CD8-positive, alpha-beta memory T cell (primary cell): ENCODE data around the gene PPOX. TPM values are rescaled to one million over a fixed set of nuclear protein-coding genes. Genes with fewer than 3 reads are reported as not detected.

Source experiments
- CTCF ChIA-PET: fragments of 350-600 bp; sonication (Branson Sonifier 250); formaldehyde crosslinking; loops from one replicate; lab custom pipeline; 2021; ENCODE audit warnings: antibody characterized with exemption; lab: Charles Lee
- POLR2A ChIA-PET: fragments of 350-600 bp; sonication (Branson Sonifier 250); formaldehyde crosslinking; loops from one replicate; lab custom pipeline; 2021; ENCODE audit warnings: antibody characterized with exemption; lab: Charles Lee
- DNase-seq, 5 donors: peaks; one replicate each; pipeline versions ENCODE4 v3.0.0 to v3.0.0-alpha.2; 2020 to 2022; ENCODE audit warnings: mixed read lengths in 1 of 5
- H3K27ac ChIP-seq: one replicate; pipeline ENCODE4 v1.7.0; 2013; ENCODE audit warnings: low read depth, mild to moderate bottlenecking, low read length, moderate library complexity
- H3K27me3 ChIP-seq: 2 replicates; pipeline ENCODE4 v1.7.0; 2013; ENCODE audit warnings: low read length, mild to moderate bottlenecking; ENCODE audit not compliant: insufficient read depth, poor library complexity, severe bottlenecking
- H3K36me3 ChIP-seq: 2 replicates; pipeline ENCODE4 v1.7.0; 2013; ENCODE audit warnings: mild to moderate bottlenecking, low read length, moderate library complexity; ENCODE audit not compliant: insufficient read depth
- H3K4me1 ChIP-seq: 2 replicates; pipeline ENCODE4 v1.7.0; 2013; ENCODE audit warnings: mild to moderate bottlenecking, low read length, moderate library complexity; ENCODE audit not compliant: insufficient read depth
- H3K4me3 ChIP-seq: 2 replicates; pipeline ENCODE4 v1.7.0; 2013; ENCODE audit warnings: mild to moderate bottlenecking, low read length
- H3K9me3 ChIP-seq: 2 replicates; pipeline ENCODE4 v1.7.0; 2013; ENCODE audit warnings: mild to moderate bottlenecking, low read length
- H3K27ac Mint-ChIP-seq, 8 donors: one replicate each; pipeline ENCODE4 v1.8.0; 2020 to 2021; ENCODE audit warnings: mixed read lengths in 8 of 8, mild to moderate bottlenecking in 6 of 8, inconsistent platforms in 3 of 8, moderate library complexity in 3 of 8
- H3K27me3 Mint-ChIP-seq, 2 donors: one replicate each; pipeline ENCODE4 v1.8.0; 2020 to 2021; ENCODE audit warnings: mixed read lengths in 2 of 2, mild to moderate bottlenecking in 1 of 2, moderate library complexity in 1 of 2
- H3K36me3 Mint-ChIP-seq, 3 donors: one replicate each; pipeline ENCODE4 v1.8.0; 2020 to 2021; ENCODE audit warnings: mixed read lengths in 3 of 3, inconsistent platforms in 1 of 3, mild to moderate bottlenecking in 1 of 3
- H3K4me1 Mint-ChIP-seq, 3 donors: one replicate each; pipeline ENCODE4 v1.8.0; 2020 to 2021; ENCODE audit warnings: mixed read lengths in 3 of 3, inconsistent platforms in 1 of 3, mild to moderate bottlenecking in 1 of 3
- H3K4me3 Mint-ChIP-seq, 7 donors: one replicate each; pipeline ENCODE4 v1.8.0; 2020 to 2021; ENCODE audit warnings: mixed read lengths in 7 of 7, mild to moderate bottlenecking in 6 of 7, moderate library complexity in 4 of 7, inconsistent platforms in 2 of 7
- H3K9me3 Mint-ChIP-seq, 5 donors: one replicate each; pipeline ENCODE4 v1.8.0; 2020 to 2022; ENCODE audit warnings: mixed read lengths in 5 of 5, mild to moderate bottlenecking in 3 of 5, moderate library complexity in 2 of 5, inconsistent platforms in 1 of 5
- polyA plus RNA-seq: library from polyadenylated mRNA; unstranded; fragments of 300-500 nt; fragmentation: Illumina TruSeq; gene quantifications from one replicate; pipeline ENCODE4 v1.2.3, GENCODE V29; 2021
- total RNA-seq, 2 experiments: library from RNA; stranded (reverse); gene quantifications; one replicate each; pipeline ENCODE4 v1.2.3, GENCODE V29; 2021

Gene PPOX
- total and polyA plus RNA-seq, 3 experiments from 2014 or later = 17.6 to 31.3 (median 24.4) TPM

DNA sequence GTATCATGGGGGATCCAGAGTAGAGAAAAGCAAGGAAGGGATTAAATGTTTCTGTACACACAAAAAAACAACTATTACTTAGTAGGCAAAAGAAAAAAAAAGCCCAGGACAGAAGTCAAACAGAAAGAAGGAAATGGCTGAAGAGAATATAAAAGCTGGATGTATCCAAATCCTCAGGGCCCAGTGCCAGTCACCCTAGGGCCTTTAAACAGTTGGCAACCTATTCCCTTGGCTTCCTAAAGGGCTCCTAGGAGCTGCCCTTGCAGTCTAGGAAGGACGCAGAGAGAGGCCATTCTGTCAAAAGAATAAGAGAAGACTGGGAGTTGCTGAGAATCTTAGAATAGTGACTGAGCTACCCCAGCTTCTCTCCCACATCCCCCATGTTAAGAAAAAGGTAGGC, 6.1 kb downstream of the PPOX start:
- Histone ChIP-seq H3K9me3 (no peaks in the 10 kb centered on the region), H3K36me3 (peaks cover 53% of the 10 kb centered on the region), H3K27me3 (no peaks in the 10 kb centered on the region), H3K27ac (no peak overlapping the region), H3K4me1 (peaks cover 15% of the 10 kb centered on the region), H3K4me3 (no peak overlapping the region)
- Mint-ChIP-seq H3K27me3 (peaks cover 0 to 5% of the 10 kb centered on the region in 2 donors), H3K9me3 (no peaks in the 10 kb centered on the region), H3K27ac (peak overlapping the region in 4 of 8 donors; percentile 50 to 95 (median 79)), H3K4me3 (peak overlapping the region in 1 of 7 donors; percentile 77), H3K36me3 (peaks cover 0 to 82% (median 19%) of the 10 kb centered on the region in 3 donors), H3K4me1 (peaks cover 50 to 67% (median 63%) of the 10 kb centered on the region in 3 donors)
- ChIA-PET CTCF (no interaction called here), POLR2A (no interaction called here)
- DNase-seq = no peak

DNA sequence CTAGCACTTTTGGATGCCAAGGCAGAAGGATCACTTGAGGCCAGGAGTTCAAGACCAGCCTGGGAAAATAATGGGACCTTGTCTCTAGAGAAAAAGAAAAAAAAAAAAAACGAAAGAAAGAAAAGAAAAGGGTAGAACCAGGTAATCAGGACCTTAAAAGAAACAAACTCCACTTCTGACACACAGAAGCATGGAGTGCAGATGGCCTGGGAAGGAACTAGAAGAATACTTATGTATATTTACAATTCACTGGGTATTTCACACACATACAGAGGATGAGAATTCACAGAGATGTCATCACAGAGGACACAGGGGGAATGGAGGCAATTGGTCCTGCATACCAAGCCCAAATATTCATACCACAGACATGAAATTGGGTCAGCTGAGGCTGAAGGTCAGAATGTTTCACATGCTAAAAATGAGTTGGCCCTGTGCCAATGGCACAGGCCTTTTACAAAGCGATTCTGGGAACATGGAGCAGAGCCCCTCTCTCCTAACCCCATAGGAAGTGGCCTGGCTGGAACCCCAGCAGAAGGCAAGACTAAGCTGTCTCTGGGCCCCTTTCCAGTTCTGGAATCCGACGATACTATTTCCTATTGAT, 6.7 kb downstream of the PPOX start:
- H3K36me3 Mint-ChIP-seq = peaks cover 0 to 82% (median 19%) of the 10 kb centered on the region in 3 donors
- peaks cover 53% of the 10 kb centered on the region for H3K36me3 ChIP-seq

GRCh38 chr1:161173711-161174110, 7.5 kb downstream of the PPOX start:
- Histone ChIP-seq H3K27ac (no peak overlapping the region), H3K27me3 (no peaks in the 10 kb centered on the region), H3K4me3 (no peak overlapping the region), H3K36me3 (peaks cover 53% of the 10 kb centered on the region), H3K4me1 (peaks cover 23% of the 10 kb centered on the region), H3K9me3 (no peaks in the 10 kb centered on the region)
- H3K27me3 Mint-ChIP-seq = peaks cover 0 to 5% of the 10 kb centered on the region in 2 donors
- peaks cover 0 to 78% (median 21%) of the 10 kb centered on the region in 3 donors for H3K36me3 Mint-ChIP-seq
- H3K4me1 Mint-ChIP-seq = peaks cover 51 to 69% (median 65%) of the 10 kb centered on the region in 3 donors
- no peaks in the 10 kb centered on the region for H3K9me3 Mint-ChIP-seq
- CTCF ChIA-PET = no interaction called here
- peak overlapping the region in 3 of 8 donors; percentile 19 to 80 (median 62) for H3K27ac Mint-ChIP-seq
- DNase-seq = no peak
- peak overlapping the region in 1 of 7 donors; percentile 45 for H3K4me3 Mint-ChIP-seq
- POLR2A ChIA-PET = no interaction called here

More for the DNA sequence above, 6.7 kb downstream of the PPOX start:
- H3K4me1 ChIP-seq = peaks cover 18% of the 10 kb centered on the region
- H3K27ac Mint-ChIP-seq = peak overlapping the region in 5 of 8 donors; percentile 29 to 95 (median 66)
- ChIA-PET CTCF (no interaction called here), POLR2A (no interaction called here)
- H3K9me3 ChIP-seq = no peaks in the 10 kb centered on the region
- peaks cover 53 to 69% (median 65%) of the 10 kb centered on the region in 3 donors for H3K4me1 Mint-ChIP-seq
- H3K4me3 Mint-ChIP-seq = peak overlapping the region in 1 of 7 donors; percentile 77
- H3K4me3 ChIP-seq = no peak overlapping the region
- H3K27me3 Mint-ChIP-seq = peaks cover 0 to 5% of the 10 kb centered on the region in 2 donors
- H3K27me3 ChIP-seq = no peaks in the 10 kb centered on the region
- H3K27ac ChIP-seq = no peak overlapping the region
- no peak for DNase-seq
- H3K9me3 Mint-ChIP-seq = no peaks in the 10 kb centered on the region

DNA sequence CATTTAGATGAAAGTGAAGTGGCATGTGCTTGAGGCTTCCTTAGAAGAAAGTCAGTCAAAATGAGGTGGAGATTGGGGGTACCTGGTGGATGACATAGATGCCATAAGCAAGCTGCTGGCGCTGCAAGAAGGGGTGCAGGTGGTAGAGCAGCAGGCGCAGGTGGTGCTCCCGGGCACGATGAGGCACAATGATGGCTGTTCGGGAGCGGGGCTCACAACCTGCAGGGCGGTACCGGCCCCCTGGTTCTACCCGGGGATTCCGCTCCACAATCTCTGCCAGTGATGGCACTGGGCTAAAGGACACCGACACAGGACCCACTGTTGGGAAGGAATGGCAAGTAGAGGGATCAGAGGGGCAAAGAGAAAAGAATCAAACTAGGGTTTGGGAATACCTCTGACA, 8.7 kb downstream of the PPOX start:
- no peak for DNase-seq
- Mint-ChIP-seq H3K36me3 (peaks cover 0 to 71% (median 17%) of the 10 kb centered on the region in 3 donors), H3K27ac (peak overlapping the region in 5 of 8 donors; percentile 57 to 100 (median 77)), H3K4me1 (peaks cover 52 to 68% (median 64%) of the 10 kb centered on the region in 3 donors), H3K27me3 (peaks cover 0 to 5% of the 10 kb centered on the region in 2 donors), H3K4me3 (peak overlapping the region in 5 of 7 donors; percentile 32 to 100 (median 97)), H3K9me3 (no peaks in the 10 kb centered on the region)
- Histone ChIP-seq H3K27ac (no peak overlapping the region), H3K36me3 (peaks cover 48% of the 10 kb centered on the region), H3K4me1 (peaks cover 23% of the 10 kb centered on the region), H3K4me3 (no peak overlapping the region), H3K27me3 (no peaks in the 10 kb centered on the region), H3K9me3 (no peaks in the 10 kb centered on the region)
- ChIA-PET POLR2A (no interaction called here), CTCF (interaction anchor here (3.3 kb wide), 1 partner anchor 9 kb away, joined by 17 read pairs; the partner anchor contains the start of gene PPOX)

GRCh38 chr1:161175771-161176453, 9.7 kb downstream of the PPOX start:
- Mint-ChIP-seq H3K27me3 (peaks cover 0 to 5% of the 10 kb centered on the region in 2 donors), H3K4me3 (peak overlapping the region; percentile 95 to 100 (median 100)), H3K9me3 (no peaks in the 10 kb centered on the region), H3K36me3 (peaks cover 0 to 64% (median 15%) of the 10 kb centered on the region in 3 donors), H3K27ac (peak overlapping the region; percentile 93 to 100 (median 99)), H3K4me1 (peaks cover 61 to 78% (median 74%) of the 10 kb centered on the region in 3 donors)
- Histone ChIP-seq H3K36me3 (peaks cover 42% of the 10 kb centered on the region), H3K27ac (peak overlapping the region; percentile 89), H3K27me3 (no peaks in the 10 kb centered on the region), H3K9me3 (no peaks in the 10 kb centered on the region), H3K4me1 (peaks cover 33% of the 10 kb centered on the region), H3K4me3 (peak overlapping the region; percentile 98)
- no peak for DNase-seq
- CTCF ChIA-PET = interaction anchor here (1.0 to 3.3 kb wide), 6 partner anchors 10 to 214 kb away, joined by 3 to 17 read pairs (median 6); partner anchors contain the start of genes PPOX, TOMM40L and UFC1
- POLR2A ChIA-PET = interaction anchor here (1.2 to 2.1 kb wide), 2 partner anchors 8 to 10 kb away, joined by 5 to 15 read pairs; partner anchors contain the start of gene PPOX

DNA sequence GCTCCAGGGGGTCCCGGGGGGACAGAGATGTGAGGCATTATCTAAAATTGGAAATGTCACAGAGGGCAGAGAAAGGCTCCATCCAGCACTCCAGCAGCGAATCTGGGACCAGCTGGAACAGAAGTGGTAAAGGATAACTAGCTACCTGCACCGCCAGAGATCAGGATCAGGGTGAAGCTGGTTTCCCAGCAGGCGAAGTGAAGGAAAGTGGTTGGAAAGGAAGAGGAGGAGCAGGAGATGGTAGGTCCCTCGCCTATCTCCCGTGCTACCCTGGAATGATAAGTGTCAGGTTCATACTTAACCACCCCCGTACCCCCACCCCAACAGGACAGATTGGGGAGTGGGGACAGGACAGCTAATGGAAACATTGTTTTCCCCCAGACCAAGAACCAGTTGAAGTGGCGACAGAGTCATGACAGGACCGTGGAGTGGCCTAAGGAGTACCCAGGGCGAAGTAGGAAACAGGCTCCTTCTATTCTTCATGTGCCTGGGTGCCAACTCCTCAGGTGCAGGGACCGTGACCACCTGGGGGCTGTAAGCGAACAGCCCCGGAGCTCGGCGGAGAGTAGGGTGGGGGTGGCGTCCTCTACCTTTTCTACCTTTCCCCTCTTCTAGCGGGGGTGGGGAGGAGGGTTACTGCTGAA, 10.4 kb downstream of the PPOX start:
- Mint-ChIP-seq H3K4me1 (peaks cover 62 to 85% (median 80%) of the 10 kb centered on the region in 3 donors), H3K27ac (peak overlapping the region; percentile 93 to 100 (median 99)), H3K9me3 (no peaks in the 10 kb centered on the region), H3K27me3 (peaks cover 0 to 5% of the 10 kb centered on the region in 2 donors), H3K4me3 (peak overlapping the region; percentile 95 to 100 (median 100)), H3K36me3 (peaks cover 0 to 57% (median 13%) of the 10 kb centered on the region in 3 donors)
- CTCF ChIA-PET = interaction anchor here (1.0 to 3.3 kb wide), 8 partner anchors 10 to 213 kb away, joined by 3 to 17 read pairs (median 4); partner anchors contain the start of genes PPOX, TOMM40L and UFC1
- Histone ChIP-seq H3K4me1 (peaks cover 40% of the 10 kb centered on the region), H3K27ac (peak overlapping the region; percentile 89), H3K27me3 (no peaks in the 10 kb centered on the region), H3K9me3 (no peaks in the 10 kb centered on the region), H3K36me3 (peaks cover 35% of the 10 kb centered on the region), H3K4me3 (peak overlapping the region; percentile 98)
- POLR2A ChIA-PET = interaction anchor here (1.0 to 2.1 kb wide), 5 partner anchors 9 to 49 kb away, joined by 3 to 15 read pairs (median 5); partner anchors contain the start of genes NDUFS2, PPOX, TOMM40L and UFC1
- DNase-seq = no peak
